Measurements from ENCODE around the gene SEMA4A. TPM values are rescaled to one million over a fixed set of nuclear protein-coding genes. Genes with fewer than 3 reads are reported as not detected.
A peak's percentile ranks its signal among the peaks of the same experiment; 100 is the strongest.

The SEMA4A gene
- total and polyA plus RNA-seq, 9 of the 15 experiments (the other 6 are each of a cell fraction or from before 2014, with no cell fraction given) = 0.04 to 1.7 (median 0.45) TPM

DNA sequence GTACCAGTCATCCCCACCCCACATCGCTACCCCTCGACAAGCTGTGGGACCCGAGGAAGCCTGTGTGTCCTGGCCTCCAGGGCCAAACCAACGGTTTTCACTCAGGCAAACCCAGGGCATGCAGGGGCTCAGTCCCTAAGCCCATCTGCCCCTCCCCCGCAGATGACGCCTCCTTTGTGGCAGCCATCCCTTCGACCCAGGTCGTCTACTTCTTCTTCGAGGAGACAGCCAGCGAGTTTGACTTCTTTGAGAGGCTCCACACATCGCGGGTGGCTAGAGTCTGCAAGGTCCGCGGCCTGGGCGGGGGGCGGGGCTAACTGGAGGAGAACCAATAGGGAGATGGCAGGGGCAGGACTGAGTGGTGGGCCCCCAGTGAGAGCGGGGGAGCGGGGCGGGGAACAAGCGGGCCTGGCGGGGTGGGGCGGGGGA lies 7.4 kb downstream of the SEMA4A start (continued):
- TF ChIP-seq, protein P1, sequence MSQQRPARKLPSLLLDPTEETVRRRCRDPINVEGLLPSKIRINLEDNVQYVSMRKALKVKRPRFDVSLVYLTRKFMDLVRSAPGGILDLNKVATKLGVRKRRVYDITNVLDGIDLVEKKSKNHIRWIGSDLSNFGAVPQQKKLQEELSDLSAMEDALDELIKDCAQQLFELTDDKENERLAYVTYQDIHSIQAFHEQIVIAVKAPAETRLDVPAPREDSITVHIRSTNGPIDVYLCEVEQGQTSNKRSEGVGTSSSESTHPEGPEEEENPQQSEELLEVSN (IDR thresholded peaks at IDR 0.05; ENCODE audit: borderline replicate concordance in 1 of 2, extremely low read depth in 1 of 2, insufficient read depth in 1 of 2, insufficient read length in 1 of 2, low read depth in 1 of 2, low read length in 1 of 2, poor library complexity in 1 of 2, severe bottlenecking in 1 of 2) = peak in 1 of 2 experiments; percentile 23
- 0 out of 2 replicates have a peak, but pooled peaks have one; percentile 28 for TF ChIP-seq EGR1 (conservative IDR thresholded peaks at IDR 0.05)
- TF ChIP-seq, protein P2, sequence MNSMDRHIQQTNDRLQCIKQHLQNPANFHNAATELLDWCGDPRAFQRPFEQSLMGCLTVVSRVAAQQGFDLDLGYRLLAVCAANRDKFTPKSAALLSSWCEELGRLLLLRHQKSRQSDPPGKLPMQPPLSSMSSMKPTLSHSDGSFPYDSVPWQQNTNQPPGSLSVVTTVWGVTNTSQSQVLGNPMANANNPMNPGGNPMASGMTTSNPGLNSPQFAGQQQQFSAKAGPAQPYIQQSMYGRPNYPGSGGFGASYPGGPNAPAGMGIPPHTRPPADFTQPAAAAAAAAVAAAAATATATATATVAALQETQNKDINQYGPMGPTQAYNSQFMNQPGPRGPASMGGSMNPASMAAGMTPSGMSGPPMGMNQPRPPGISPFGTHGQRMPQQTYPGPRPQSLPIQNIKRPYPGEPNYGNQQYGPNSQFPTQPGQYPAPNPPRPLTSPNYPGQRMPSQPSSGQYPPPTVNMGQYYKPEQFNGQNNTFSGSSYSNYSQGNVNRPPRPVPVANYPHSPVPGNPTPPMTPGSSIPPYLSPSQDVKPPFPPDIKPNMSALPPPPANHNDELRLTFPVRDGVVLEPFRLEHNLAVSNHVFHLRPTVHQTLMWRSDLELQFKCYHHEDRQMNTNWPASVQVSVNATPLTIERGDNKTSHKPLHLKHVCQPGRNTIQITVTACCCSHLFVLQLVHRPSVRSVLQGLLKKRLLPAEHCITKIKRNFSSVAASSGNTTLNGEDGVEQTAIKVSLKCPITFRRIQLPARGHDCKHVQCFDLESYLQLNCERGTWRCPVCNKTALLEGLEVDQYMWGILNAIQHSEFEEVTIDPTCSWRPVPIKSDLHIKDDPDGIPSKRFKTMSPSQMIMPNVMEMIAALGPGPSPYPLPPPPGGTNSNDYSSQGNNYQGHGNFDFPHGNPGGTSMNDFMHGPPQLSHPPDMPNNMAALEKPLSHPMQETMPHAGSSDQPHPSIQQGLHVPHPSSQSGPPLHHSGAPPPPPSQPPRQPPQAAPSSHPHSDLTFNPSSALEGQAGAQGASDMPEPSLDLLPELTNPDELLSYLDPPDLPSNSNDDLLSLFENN (IDR thresholded peaks at IDR 0.05; ENCODE audit: low read depth in 2 of 2, low read length in 2 of 2) = no peak
- TF ChIP-seq HMGN3 (IDR thresholded peaks at IDR 0.05; ENCODE audit: borderline replicate concordance, extremely low read depth, insufficient read length, low read depth, low read length) = no peak
- TF ChIP-seq RHOXF2B (CRISPR knock-in tag; conservative IDR thresholded peaks at IDR 0.05) = no peak
- TF ChIP-seq SIX5 (IDR thresholded peaks at IDR 0.05; ENCODE audit: borderline replicate concordance in 1 of 2, insufficient read depth in 1 of 2, low read depth in 1 of 2, low read length in 2 of 2) = no peak
- 0 out of 2 replicates have a peak, but pooled peaks have one; percentile 6 for TF ChIP-seq NR2C2 (CRISPR knock-in tag; IDR thresholded peaks at IDR 0.05)
- TF ChIP-seq NR2C2 (tag; IDR thresholded peaks at IDR 0.05) = no peak
- TF ChIP-seq TAF7 (tag; IDR thresholded peaks at IDR 0.05) = no peak; the same call in 1 of the 2 replicates
- 0 out of 2 replicates have a peak, but pooled peaks have one; percentile 27 for TF ChIP-seq JUND (IDR thresholded peaks at IDR 0.05; ENCODE audit: borderline replicate concordance, low read depth, low read length)
- no peak for TF ChIP-seq JUND (tag; IDR thresholded peaks at IDR 0.05; ENCODE audit: borderline replicate concordance, low read depth, low read length)
- peak in 1 of 3 experiments; percentile 16 for TF ChIP-seq YY1 (IDR thresholded peaks at IDR 0.05; ENCODE audit: borderline replicate concordance in 1 of 3, control insufficient read depth in 1 of 3, extremely low read depth in 1 of 3, insufficient read depth in 3 of 3, insufficient read length in 1 of 3, insufficient replicate concordance in 2 of 3, low read depth in 1 of 3, low read length in 2 of 3)
- TF ChIP-seq MBD2 (IDR thresholded peaks at IDR 0.05; ENCODE audit: borderline replicate concordance, low read depth) = 0 out of 2 replicates have a peak, but pooled peaks have one; percentile 26
- TF ChIP-seq ELF4 (CRISPR knock-in tag; IDR thresholded peaks at IDR 0.05) = 0 out of 2 replicates have a peak, but pooled peaks have one; percentile 30
- TF ChIP-seq, protein P3, sequence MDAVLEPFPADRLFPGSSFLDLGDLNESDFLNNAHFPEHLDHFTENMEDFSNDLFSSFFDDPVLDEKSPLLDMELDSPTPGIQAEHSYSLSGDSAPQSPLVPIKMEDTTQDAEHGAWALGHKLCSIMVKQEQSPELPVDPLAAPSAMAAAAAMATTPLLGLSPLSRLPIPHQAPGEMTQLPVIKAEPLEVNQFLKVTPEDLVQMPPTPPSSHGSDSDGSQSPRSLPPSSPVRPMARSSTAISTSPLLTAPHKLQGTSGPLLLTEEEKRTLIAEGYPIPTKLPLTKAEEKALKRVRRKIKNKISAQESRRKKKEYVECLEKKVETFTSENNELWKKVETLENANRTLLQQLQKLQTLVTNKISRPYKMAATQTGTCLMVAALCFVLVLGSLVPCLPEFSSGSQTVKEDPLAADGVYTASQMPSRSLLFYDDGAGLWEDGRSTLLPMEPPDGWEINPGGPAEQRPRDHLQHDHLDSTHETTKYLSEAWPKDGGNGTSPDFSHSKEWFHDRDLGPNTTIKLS (IDR thresholded peaks at IDR 0.05; ENCODE audit: borderline replicate concordance, low read depth) = 0 out of 2 replicates have a peak, but pooled peaks have one; percentile 23
- no peak for TF ChIP-seq JUN (IDR thresholded peaks at IDR 0.05; ENCODE audit: borderline replicate concordance, low read depth, low read length)
- TF ChIP-seq JUN (CRISPR knock-in tag; IDR thresholded peaks at IDR 0.05; ENCODE audit: borderline replicate concordance) = 0 out of 2 replicates have a peak, but pooled peaks have one; percentile 22
- TF ChIP-seq DMBX1 (CRISPR knock-in tag; IDR thresholded peaks at IDR 0.05; ENCODE audit: borderline replicate concordance) = 0 out of 2 replicates have a peak, but pooled peaks have one; percentile 45
- no peak for TF ChIP-seq SMAD3 (CRISPR knock-in tag; conservative IDR thresholded peaks at IDR 0.05)
- TF ChIP-seq TAF1 (IDR thresholded peaks at IDR 0.05; ENCODE audit: control insufficient read depth, extremely low read depth, insufficient read depth, low read length, severe bottlenecking) = peak; percentile 40
